ENCODE results near the gene KRT78. TPM values are rescaled to one million over a fixed set of nuclear protein-coding genes. Genes with fewer than 3 reads are reported as not detected.

Gene KRT78, protein sequence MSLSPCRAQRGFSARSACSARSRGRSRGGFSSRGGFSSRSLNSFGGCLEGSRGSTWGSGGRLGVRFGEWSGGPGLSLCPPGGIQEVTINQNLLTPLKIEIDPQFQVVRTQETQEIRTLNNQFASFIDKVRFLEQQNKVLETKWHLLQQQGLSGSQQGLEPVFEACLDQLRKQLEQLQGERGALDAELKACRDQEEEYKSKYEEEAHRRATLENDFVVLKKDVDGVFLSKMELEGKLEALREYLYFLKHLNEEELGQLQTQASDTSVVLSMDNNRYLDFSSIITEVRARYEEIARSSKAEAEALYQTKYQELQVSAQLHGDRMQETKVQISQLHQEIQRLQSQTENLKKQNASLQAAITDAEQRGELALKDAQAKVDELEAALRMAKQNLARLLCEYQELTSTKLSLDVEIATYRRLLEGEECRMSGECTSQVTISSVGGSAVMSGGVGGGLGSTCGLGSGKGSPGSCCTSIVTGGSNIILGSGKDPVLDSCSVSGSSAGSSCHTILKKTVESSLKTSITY
- not detected in 2 replicates for total RNA-seq

DNA sequence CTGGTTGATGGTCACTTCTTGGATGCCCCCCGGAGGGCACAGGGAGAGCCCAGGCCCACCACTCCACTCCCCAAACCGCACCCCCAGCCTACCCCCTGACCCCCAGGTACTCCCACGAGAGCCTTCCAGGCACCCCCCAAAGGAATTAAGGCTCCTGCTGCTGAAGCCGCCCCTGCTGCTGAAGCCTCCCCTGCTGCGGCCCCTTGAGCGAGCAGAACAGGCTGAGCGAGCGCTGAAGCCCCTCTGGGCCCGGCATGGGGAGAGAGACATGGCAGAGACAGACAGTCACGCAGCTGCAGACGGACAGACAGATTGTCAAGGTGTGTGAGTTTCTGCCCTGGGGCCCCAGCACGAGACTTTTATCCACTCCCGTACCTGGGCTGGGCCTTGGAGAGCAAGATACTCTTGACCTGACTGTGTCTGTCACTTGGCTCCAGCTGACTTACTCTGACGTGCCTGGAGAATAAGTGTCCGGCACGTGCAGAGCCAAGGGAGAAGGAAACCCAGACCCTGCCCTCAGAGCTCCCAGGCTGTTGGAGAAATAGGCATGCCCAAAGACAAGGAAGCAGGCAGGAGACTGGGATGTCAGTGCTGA, at the start of gene KRT78:
Gene KRT78 (minus strand): TSS at position 334 of the 595 bp plus-strand sequence. CDS start 64 bp downstream, at position 270.

DNA sequence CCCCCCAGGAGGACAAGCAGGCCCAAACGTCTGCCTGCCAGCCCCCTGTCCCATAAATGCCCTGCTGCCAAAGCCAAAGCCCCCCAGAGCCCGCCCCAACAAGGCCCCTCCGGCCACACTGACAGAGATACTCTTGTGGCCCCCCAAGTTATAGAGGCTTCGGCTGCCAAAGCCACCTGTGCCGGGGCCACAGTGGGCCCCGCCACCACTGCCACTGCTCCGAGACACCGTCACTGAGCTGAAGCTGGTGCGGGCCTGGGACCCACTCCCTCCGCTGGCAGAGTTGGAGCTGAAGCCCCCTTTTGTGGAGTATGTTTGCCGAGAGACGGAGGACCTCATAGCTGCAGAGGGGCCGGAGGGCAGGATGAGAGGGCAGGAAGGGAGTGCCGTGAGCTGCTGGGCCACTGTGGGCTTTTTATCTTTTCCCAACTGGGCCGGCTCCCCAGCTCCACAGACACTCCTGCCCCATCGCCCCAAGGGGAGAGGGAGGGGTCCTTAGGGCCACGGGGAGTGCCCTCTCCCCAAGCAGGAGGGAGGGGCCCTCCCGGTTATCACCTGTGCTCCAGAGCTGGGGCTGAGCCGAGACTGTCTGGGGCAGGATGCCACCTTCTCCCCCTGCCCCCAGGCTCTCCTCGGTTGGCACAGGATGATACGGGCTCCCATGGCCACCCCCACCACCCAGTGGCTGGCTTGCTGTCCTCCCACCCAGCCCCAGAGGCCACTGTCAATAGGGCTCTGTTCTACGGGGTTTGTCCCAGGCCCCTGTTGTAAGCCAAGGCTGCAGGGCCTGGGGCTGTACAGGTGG, 14.7 kb downstream of the KRT78 start, which contains the start of gene KRT79:
Gene KRT79 (minus strand): TSS at position 390 of the 805 bp plus-strand sequence. CDS start 51 bp downstream, at position 339.

DNA sequence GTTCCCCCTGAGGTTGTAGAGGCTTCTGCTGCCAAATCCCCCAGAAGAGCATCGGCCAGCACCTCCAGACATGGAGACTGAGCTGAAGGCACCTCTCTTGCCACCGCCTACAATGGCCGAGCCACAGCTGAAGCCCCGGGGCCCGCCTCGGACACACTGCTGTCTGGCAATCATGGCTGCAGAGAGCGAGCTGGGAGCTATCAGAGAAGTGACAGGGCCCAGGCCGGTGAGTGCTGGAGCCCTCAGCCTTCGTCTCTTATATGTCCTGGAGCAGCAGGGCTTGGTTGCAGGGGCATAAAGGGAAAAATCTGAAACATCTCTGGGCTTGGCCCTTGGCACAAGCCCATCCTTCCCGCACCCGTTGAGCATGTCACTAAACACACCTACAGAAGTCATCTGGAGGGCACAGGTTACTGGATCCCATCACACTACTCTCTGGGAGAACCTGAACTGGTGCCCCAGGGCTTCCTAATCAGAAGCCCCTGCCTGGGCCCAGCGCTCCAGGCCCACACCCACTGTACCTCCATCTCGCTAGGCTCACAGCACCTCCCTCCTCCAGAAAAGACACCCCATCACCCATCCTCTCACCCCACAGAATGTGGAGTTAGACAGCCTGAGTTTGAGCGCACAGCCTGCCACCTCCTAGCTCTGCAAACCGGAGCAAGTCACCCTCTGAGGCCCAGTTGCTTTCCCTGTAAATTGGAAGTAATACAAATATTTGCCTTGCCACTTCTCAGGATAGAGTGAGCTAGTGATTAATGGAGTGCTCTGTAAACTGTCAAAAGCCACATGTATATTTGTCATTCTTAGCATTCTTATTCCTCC, 34.7 kb downstream of the KRT78 start, which contains the start of gene KRT4:
Gene KRT4 (minus strand): TSS at position 232 of the 825 bp plus-strand sequence. CDS start 58 bp downstream, at position 174.

DNA sequence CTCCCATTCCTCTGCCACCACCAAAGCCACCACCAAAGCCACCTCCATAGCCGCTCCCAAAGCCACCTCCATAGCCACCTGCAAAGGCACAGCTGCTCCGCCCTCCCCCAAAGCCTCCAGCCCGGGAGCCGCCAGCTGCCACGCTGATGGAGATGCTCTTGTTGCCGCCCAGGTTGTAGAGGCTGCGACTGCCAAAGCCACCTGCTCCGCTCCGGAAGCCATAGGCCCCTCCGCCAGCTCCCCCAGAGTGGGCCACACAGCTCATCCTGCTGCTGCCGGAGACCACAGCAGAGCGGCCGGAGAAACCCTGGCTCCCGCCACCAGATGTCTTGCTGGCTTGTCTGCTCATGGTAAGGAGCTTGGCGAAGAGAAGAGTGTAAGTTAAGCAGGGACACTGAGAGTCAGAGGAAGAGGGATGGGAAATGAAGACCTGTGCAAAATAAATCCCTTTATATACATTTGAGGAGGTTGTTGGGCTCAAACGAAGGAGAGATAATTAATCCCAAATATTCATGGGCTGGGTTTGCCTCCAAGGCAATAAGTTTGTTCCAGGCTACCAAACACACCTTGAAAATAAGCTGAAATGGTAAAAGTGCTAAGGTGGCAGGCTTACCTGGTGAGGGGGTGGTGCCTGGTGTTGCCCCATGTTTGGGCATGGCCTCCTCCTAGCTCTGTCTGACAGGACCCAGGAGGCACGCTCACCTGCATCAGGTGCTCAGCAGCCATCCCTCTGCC, 52.9 kb downstream of the KRT78 start, which contains the start of gene KRT3:
Gene KRT3 (minus strand): TSS at position 424 of the 735 bp plus-strand sequence. CDS start 75 bp downstream, at position 349.

Other genes starting within 250 kb of the KRT78 start
- not detected in 2 replicates for gene KRT72, start 247.5 kb downstream of the KRT78 start, total RNA-seq
- not detected in 2 replicates for gene KRT73, start 230.4 kb downstream of the KRT78 start, total RNA-seq
- gene KRT2, start 196.8 kb downstream of the KRT78 start, total RNA-seq: not detected in 2 replicates
- not detected in 2 replicates for gene KRT1, start 168.6 kb downstream of the KRT78 start, total RNA-seq
- gene KRT77, start 145.5 kb downstream of the KRT78 start, total RNA-seq: not detected in 2 replicates
- not detected in 2 replicates for gene KRT76, start 71.6 kb downstream of the KRT78 start, total RNA-seq
- gene KRT3, start 52.9 kb downstream of the KRT78 start, total RNA-seq: not detected in 2 replicates
- gene KRT4, start 34.9 kb downstream of the KRT78 start, total RNA-seq: not detected in 2 replicates
- gene KRT79, start 14.7 kb downstream of the KRT78 start, total RNA-seq: not detected in 2 replicates
- 9.3 and 32.5 TPM in 2 replicates for gene KRT8, start 56.1 kb upstream of the KRT78 start, total RNA-seq
- 19.9 and 35.7 TPM in 2 replicates for gene KRT18, start 100.1 kb upstream of the KRT78 start, total RNA-seq
- gene EIF4B, start 157.5 kb upstream of the KRT78 start, total RNA-seq: 1,099 and 1,143 TPM in 2 replicates
- gene TNS2, start 201.1 kb upstream of the KRT78 start, total RNA-seq: 38.4 and 61.1 TPM in 2 replicates
- gene SPRYD3, start 230.4 kb upstream of the KRT78 start, total RNA-seq: 25.8 and 35.8 TPM in 2 replicates
- 417 and 460 TPM in 2 replicates for gene IGFBP6, start 248.7 kb upstream of the KRT78 start, total RNA-seq

All from smooth muscle cell of the pulmonary artery (primary cell).